ENCODE results near the gene SGK2. TPM values are rescaled to one million over a fixed set of nuclear protein-coding genes. Genes with fewer than 3 reads are reported as not detected.

SGK2 gene
- total RNA-seq, 2 experiments from 2014 or later = 0.38 to 0.64 TPM

DNA sequence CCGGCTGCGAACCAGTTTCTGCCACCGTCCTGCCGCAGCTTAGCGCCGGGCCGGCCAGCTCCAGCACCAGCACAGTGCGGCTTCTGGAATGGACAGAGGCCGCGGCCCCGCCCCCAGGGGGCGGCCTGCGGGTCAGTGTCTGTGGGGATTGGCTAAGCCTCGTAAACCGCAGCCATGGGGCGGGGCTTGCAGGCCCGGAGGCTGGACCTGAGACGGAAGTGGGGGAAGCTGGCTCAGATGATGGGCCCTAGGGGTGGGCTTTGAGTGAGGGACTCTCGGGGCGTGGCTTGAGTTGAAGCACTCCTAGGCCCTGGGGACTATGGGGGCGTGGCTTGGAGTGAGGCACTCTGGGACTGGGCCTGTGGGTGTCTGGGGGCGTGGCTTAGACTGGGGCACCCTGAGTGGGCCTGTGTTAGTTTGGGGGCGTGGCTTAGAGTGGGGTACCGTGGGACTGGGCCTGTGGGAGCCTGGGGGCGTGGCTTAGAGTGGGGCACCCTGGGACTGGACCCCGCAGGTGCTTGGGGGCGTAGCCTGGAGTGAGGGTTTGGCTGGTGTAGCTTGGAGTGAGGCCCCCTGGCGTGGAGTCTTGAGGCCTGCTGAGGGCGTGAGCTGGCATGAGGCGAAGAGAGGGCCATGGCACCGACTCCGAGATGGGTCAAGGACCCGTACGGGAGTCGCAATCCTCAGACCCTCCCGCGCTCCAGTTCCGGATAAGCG is 44.7 kb upstream of the SGK2 start:
- Histone ChIP-seq H3K27me3 (ENCODE audit: control insufficient read depth in 1 of 2, insufficient read depth in 2 of 2, low read length in 2 of 2) (peaks cover 0 to 5% of the 10 kb centered on the region in 2 experiments), H3K36me3 (ENCODE audit: insufficient read depth, low read length) (no peaks in the 10 kb centered on the region), H3K4me1 (ENCODE audit: insufficient read depth, low read length) (peaks cover 16% of the 10 kb centered on the region), H3K9me3 (ENCODE audit: control insufficient read depth in 1 of 2, insufficient read depth in 1 of 2, low read length in 2 of 2) (peaks cover 0 to 5% of the 10 kb centered on the region in 2 experiments), H3K4me3 (ENCODE audit: low read length) (peak overlapping the region; percentile 65), H3K27ac (ENCODE audit: low read depth in 1 of 2, low read length in 2 of 2) (peak overlapping the region in 1 of 2 donors; percentile 29)
- H3K4me3 Mint-ChIP-seq = peak overlapping the region; percentile 91
- H3K36me3 Mint-ChIP-seq (ENCODE audit: low read depth) = peaks cover 6% of the 10 kb centered on the region
- peak overlapping the region; percentile 80 for H3K27ac Mint-ChIP-seq
- DNase-seq = peak; percentile 77 to 98 (median 86)
- CTCF ChIA-PET = interaction anchor here (1.4 to 1.6 kb wide), 2 partner anchors 24 to 69 kb away, joined by 3 to 5 read pairs; no protein-coding TSS in a partner anchor
- ATAC-seq (ENCODE audit: poor library complexity) = peak; percentile 92
- POLR2A ChIA-PET = interaction anchor here (2.2 to 2.5 kb wide), 2 partner anchors 57 to 77 kb away, joined by 8 to 26 read pairs; partner anchors contain the start of genes IFT52 and SRSF6
- peaks cover 26% of the 10 kb centered on the region for H3K4me1 Mint-ChIP-seq (ENCODE audit: low read depth)
- intact Hi-C loops (cut with DNase I, micrococcal nuclease) = loop anchor here (2.0 to 5.0 kb wide), 3 partner anchors 57 to 77 kb away; partner anchors contain the start of genes SRSF6 (in 2 of the 2) and IFT52 (in 1 of the 2)
- H3K9me3 Mint-ChIP-seq = no peaks in the 10 kb centered on the region
- TF ChIP-seq CTCF (IDR thresholded peaks at IDR 0.05) = no peak
- peaks cover 6% of the 10 kb centered on the region for H3K27me3 Mint-ChIP-seq

GRCh38 chr20:43514648-43514999 is 44.2 kb upstream of the SGK2 start:
- Mint-ChIP-seq H3K27ac (peak overlapping the region; percentile 80), H3K36me3 (ENCODE audit: low read depth) (peaks cover 6% of the 10 kb centered on the region), H3K4me1 (ENCODE audit: low read depth) (peaks cover 25% of the 10 kb centered on the region), H3K4me3 (peak overlapping the region; percentile 91), H3K27me3 (peaks cover under 1% of the 10 kb centered on the region), H3K9me3 (no peaks in the 10 kb centered on the region)
- ChIA-PET CTCF (interaction anchor here (1.4 to 1.6 kb wide), 2 partner anchors 24 to 69 kb away, joined by 3 to 5 read pairs; no protein-coding TSS in a partner anchor), POLR2A (interaction anchor here (2.2 to 2.5 kb wide), 2 partner anchors 57 to 76 kb away, joined by 8 to 26 read pairs; partner anchors contain the start of genes IFT52 and SRSF6)
- peak overlapping the region; percentile 65 for H3K4me3 ChIP-seq (ENCODE audit: low read length)
- H3K27ac ChIP-seq (ENCODE audit: low read depth in 1 of 2, low read length in 2 of 2) = peak overlapping the region in 1 of 2 donors; percentile 29
- peaks cover 0 to 5% of the 10 kb centered on the region in 2 experiments for H3K9me3 ChIP-seq (ENCODE audit: control insufficient read depth in 1 of 2, insufficient read depth in 1 of 2, low read length in 2 of 2)
- no peak for DNase-seq
- no peak for TF ChIP-seq CTCF (IDR thresholded peaks at IDR 0.05)
- no peaks in the 10 kb centered on the region for H3K27me3 ChIP-seq (ENCODE audit: control insufficient read depth in 1 of 2, insufficient read depth in 2 of 2, low read length in 2 of 2)
- no peaks in the 10 kb centered on the region for H3K36me3 ChIP-seq (ENCODE audit: insufficient read depth, low read length)
- intact Hi-C loops (cut with DNase I, micrococcal nuclease) = loop anchor here (2.0 to 5.0 kb wide), 2 partner anchors 57 to 76 kb away; partner anchors contain the start of genes IFT52 (in 1 of the 2) and SRSF6 (in 1 of the 2)
- H3K4me1 ChIP-seq (ENCODE audit: insufficient read depth, low read length) = peaks cover 16% of the 10 kb centered on the region
- peak; percentile 28 for ATAC-seq (ENCODE audit: poor library complexity)

DNA sequence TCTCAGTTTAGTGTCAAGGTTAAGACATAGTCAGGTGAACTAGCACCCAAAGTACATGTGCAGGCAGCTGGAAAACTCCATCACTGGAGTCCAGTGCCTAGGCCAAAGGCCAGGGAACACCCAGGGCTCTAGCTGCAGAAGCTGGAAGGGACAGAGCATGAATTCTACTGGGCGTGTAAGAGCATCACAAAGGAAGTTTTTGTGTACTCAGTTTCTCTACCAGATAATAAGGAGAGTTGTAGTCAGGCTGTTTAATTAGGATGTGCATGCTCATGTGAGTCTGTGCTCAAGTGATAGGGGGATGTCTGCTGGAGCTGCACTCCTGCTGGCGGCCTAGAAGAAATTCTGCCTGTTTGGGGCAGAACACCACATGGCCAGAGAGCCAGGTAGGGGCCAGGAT is 43.2 kb upstream of the SGK2 start:
- H3K9me3 ChIP-seq (ENCODE audit: control insufficient read depth in 1 of 2, insufficient read depth in 1 of 2, low read length in 2 of 2) = peaks cover 0 to 5% of the 10 kb centered on the region in 2 experiments
- peaks cover 25% of the 10 kb centered on the region for H3K4me1 Mint-ChIP-seq (ENCODE audit: low read depth)
- TF ChIP-seq CTCF (IDR thresholded peaks at IDR 0.05) = no peak
- no peak overlapping the region for H3K27ac Mint-ChIP-seq
- H3K36me3 ChIP-seq (ENCODE audit: insufficient read depth, low read length) = no peaks in the 10 kb centered on the region
- H3K4me3 ChIP-seq (ENCODE audit: low read length) = peak overlapping the region; percentile 65
- no peaks in the 10 kb centered on the region for H3K27me3 ChIP-seq (ENCODE audit: control insufficient read depth in 1 of 2, insufficient read depth in 2 of 2, low read length in 2 of 2)
- peaks cover 6% of the 10 kb centered on the region for H3K36me3 Mint-ChIP-seq (ENCODE audit: low read depth)
- no peak for ATAC-seq (ENCODE audit: poor library complexity)
- no peaks in the 10 kb centered on the region for H3K9me3 Mint-ChIP-seq
- peaks cover 16% of the 10 kb centered on the region for H3K4me1 ChIP-seq (ENCODE audit: insufficient read depth, low read length)
- ChIA-PET CTCF (interaction anchor here (1.4 kb wide), 1 partner anchor 23 kb away, joined by 5 read pairs; no protein-coding TSS in a partner anchor), POLR2A (interaction anchor here (2.2 to 2.5 kb wide), 2 partner anchors 58 to 75 kb away, joined by 8 to 26 read pairs; partner anchors contain the start of genes IFT52 and SRSF6)
- no peak for DNase-seq
- peak overlapping the region; percentile 91 for H3K4me3 Mint-ChIP-seq
- no peak overlapping the region for H3K27ac ChIP-seq (ENCODE audit: low read depth in 1 of 2, low read length in 2 of 2)
- H3K27me3 Mint-ChIP-seq = no peaks in the 10 kb centered on the region
- intact Hi-C loops (cut with DNase I, micrococcal nuclease) = loop anchor here in 1 of 2 experiments (2.0 kb wide), 1 partner anchor 75 kb away; the partner anchor contains the start of gene IFT52

All from CD4-positive, alpha-beta T cell (primary cell).